ENCODE data around the gene CD69.

The CD69 gene

GRCh38 chr12:9727813-9728212 lies 32.9 kb downstream of the CD69 start:
- ATAC-seq: no peak
- no peak for TF ChIP-seq GLIS3 (CRISPR knock-in tag; IDR thresholded peaks at IDR 0.05)
- TF ChIP-seq RARB (CRISPR knock-in tag; IDR thresholded peaks at IDR 0.05): no peak
- TF ChIP-seq ZNF70 (CRISPR knock-in tag; IDR thresholded peaks at IDR 0.05): no peak
- no peak for TF ChIP-seq ZNF8 (CRISPR knock-in tag; IDR thresholded peaks at IDR 0.05)
- TF ChIP-seq PATZ1 (CRISPR knock-in tag; IDR thresholded peaks at IDR 0.05; ENCODE audit: borderline replicate concordance): no peak
- TF ChIP-seq OSR1 (CRISPR knock-in tag; IDR thresholded peaks at IDR 0.05): no peak
- TF ChIP-seq ZFP3 (CRISPR knock-in tag; IDR thresholded peaks at IDR 0.05): no peak
- TF ChIP-seq TOX (CRISPR knock-in tag; IDR thresholded peaks at IDR 0.05; ENCODE audit: borderline replicate concordance): no peak
- TF ChIP-seq CSDC2 (CRISPR knock-in tag; IDR thresholded peaks at IDR 0.05): no peak
- TF ChIP-seq ZC3H10 (CRISPR knock-in tag; IDR thresholded peaks at IDR 0.05): no peak
- no peak for TF ChIP-seq SNAI2 (CRISPR knock-in tag; IDR thresholded peaks at IDR 0.05)
- TF ChIP-seq POU6F1 (CRISPR knock-in tag; IDR thresholded peaks at IDR 0.05; ENCODE audit: borderline replicate concordance, low read depth): no peak
- TF ChIP-seq PPARA (CRISPR knock-in tag; IDR thresholded peaks at IDR 0.05; ENCODE audit: borderline replicate concordance): no peak
- no peak for TF ChIP-seq ZFP30 (CRISPR knock-in tag; IDR thresholded peaks at IDR 0.05)
- no peak for TF ChIP-seq TCF4 (CRISPR knock-in tag; IDR thresholded peaks at IDR 0.05; ENCODE audit: borderline replicate concordance)

GRCh38 chr12:9725213-9725870 lies 35.4 kb downstream of the CD69 start:
- ATAC-seq: no peak
- TF ChIP-seq RARB (CRISPR knock-in tag; IDR thresholded peaks at IDR 0.05) (no peak), PPARA (CRISPR knock-in tag; IDR thresholded peaks at IDR 0.05; ENCODE audit: borderline replicate concordance) (no peak), TSHZ2 (CRISPR knock-in tag; IDR thresholded peaks at IDR 0.05) (no peak), OSR1 (CRISPR knock-in tag; IDR thresholded peaks at IDR 0.05) (no peak), TCF4 (CRISPR knock-in tag; IDR thresholded peaks at IDR 0.05; ENCODE audit: borderline replicate concordance) (no peak), CSRNP3 (CRISPR knock-in tag; IDR thresholded peaks at IDR 0.05) (no peak), ZNF70 (CRISPR knock-in tag; IDR thresholded peaks at IDR 0.05) (no peak), PATZ1 (CRISPR knock-in tag; IDR thresholded peaks at IDR 0.05; ENCODE audit: borderline replicate concordance) (no peak), POU6F1 (CRISPR knock-in tag; IDR thresholded peaks at IDR 0.05; ENCODE audit: borderline replicate concordance, low read depth) (no peak), ZNF8 (CRISPR knock-in tag; IDR thresholded peaks at IDR 0.05) (no peak), SNAI2 (CRISPR knock-in tag; IDR thresholded peaks at IDR 0.05) (no peak), ZC3H10 (CRISPR knock-in tag; IDR thresholded peaks at IDR 0.05) (no peak), BACH2 (CRISPR knock-in tag; IDR thresholded peaks at IDR 0.05; ENCODE audit: borderline replicate concordance) (no peak), GLIS3 (CRISPR knock-in tag; IDR thresholded peaks at IDR 0.05) (no peak), ESRRG (CRISPR knock-in tag; IDR thresholded peaks at IDR 0.05) (no peak)

Data from SK-N-SH treated with all-trans-retinoic acid at 6 μM for 48 hours (cell line).